Right renal cortex interstitium (tissue), 3 donors: Measurements from ENCODE around the gene SON. TPM values are rescaled to one million over a fixed set of nuclear protein-coding genes. Genes with fewer than 3 reads are reported as not detected.
"Not testable (repeated sequence)": the region's sequence is repeated elsewhere in the genome, so short reads cannot be mapped to it uniquely, and the experiment has no call there.

Experiments used
- DNase-seq, 3 donors: peaks; one replicate each; pipeline ENCODE4 v3.0.0-alpha.2; 2013; ENCODE audit warnings: low read depth in 3 of 3, low spot score in 2 of 3
- polyA plus RNA-seq, 3 donors: library from polyadenylated mRNA; unstranded; fragments of 120-200 nt; gene quantifications; one replicate each; pipeline ENCODE4 v1.2.1, GENCODE V29; 2013; ENCODE audit not compliant: insufficient read length in 3 of 3

The SON gene
- polyA plus RNA-seq = 100 to 1,000 TPM; 306 to 347 (median 321) TPM

DNA sequence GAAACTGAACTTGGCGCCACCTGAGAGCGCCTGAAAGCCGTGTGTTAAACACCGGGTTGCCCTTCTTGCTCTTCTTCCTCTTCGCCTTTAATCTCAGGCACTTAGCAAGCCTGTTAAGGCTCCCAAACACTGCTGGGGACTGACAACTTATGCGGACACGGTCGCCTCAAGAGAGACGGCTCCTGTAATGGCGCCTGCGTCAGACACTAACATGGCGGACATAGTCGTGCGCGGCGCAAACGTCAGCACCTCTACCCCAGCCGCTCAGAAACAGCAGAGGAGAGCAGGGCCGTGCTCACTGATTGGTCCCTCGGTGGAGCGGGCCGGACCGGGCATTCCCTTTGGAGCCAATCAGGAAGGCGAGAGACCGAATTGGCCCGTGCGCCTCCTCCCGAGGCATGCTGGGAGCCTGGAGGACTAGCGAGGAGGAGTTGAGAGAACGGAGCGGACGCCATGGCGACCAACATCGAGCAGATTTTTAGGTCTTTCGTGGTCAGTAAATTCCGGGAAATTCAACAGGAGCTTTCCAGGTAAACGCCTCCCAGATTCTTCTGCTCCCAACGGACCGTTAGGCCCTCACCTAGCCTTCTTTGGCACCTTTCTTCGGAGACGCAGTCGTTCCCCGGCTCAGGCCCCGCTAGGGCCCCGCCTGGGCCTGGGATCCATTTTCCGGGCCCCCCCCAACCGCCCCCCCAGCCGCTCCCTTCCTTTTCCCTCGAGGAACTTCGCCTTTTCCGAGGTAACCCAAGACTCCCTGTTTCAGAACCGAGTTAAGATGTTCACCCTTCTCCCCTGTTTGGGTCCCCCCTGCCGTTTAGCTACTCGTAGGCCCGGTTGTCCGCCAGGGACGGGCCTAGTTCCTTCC, at the start of gene SON:
Gene SON (plus strand): TSS at position 399 of the 865 bp plus-strand sequence. CDS start 55 bp downstream, at position 454.
- peak; percentile 93 to 96 (median 95) for DNase-seq

DNA sequence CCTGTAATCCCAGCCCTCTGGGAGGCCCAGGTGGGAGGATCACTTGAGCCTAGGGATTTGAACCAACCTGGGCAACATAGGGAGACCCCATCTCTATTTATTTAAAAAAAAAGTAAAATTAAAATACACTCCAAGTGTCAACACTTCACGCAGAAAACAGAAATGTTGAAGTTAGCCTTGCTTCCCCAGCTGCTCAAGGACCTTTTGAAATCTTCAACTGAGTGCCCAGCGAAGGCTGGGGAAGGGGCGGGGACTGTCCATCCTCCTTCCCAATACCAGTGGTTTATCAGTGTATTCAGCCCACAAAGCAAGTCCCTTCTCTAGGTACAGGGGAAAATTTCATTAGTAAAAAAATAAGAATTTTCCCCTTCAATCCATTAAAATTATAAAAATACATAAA, 49.1 kb upstream of the SON start:
- DNase-seq = no peak

GRCh38 chr21:33495743-33496142, 47.1 kb upstream of the SON start:
- DNase-seq = no peak

DNA sequence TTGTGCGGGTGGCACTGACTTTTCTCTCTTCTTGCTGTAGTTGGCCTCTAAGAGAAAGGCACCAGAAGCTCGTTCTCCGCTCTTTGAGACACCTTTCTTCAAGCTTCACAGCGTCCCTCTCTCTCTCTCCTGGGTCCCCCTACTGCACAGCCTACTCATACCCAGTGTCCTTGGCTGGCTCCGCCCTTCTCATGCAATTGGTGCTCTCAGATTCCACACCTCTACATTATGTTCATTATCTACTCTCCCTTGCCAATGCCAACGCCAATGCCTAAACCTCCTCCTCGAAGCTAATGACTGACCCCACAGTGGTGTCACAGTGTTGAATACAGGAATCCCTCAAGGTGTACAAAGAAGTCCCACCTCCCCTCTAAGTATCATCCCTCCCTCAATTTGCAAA, 46.5 kb upstream of the SON start:
- no peak for DNase-seq

DNA sequence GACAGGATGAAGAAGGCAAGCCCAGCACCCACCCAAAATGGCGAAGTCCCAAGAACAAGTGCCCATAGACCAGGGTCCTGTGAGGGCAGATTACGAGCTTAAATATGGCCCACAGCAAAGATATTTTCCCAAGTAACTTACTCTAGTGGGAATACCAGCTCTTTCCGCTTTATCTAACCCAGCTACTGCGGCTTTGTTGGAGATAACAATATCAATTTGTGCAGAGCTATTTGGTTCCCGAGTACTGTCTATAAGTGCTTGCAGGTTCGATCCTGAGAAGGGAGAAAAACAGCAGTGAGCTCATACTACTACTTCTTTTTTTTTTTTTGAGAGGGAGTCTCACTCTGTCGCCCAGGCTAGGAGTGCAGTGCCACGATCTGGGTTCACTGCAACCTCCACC, 37.0 kb upstream of the SON start:
- no peak for DNase-seq

DNA sequence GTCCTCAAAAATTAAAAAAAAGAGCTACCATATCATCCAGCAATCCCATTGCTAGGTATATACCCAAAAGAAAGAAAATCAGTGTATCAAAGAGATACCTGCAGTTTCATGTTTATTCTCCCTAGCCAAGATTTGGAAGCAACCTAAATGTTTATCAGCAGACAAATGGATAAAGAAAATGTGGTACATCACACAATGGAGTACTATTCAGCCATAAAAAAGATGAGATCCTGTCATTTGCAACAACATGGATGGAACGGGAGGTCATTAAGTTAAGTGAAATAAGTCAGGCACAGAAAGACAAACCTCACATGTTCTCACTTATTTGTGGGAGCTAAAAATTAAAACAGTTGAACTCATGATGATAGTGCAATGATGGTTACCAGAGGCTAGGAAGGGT, 35.8 kb upstream of the SON start:
- not testable (repeated sequence) for DNase-seq

GRCh38 chr21:33510826-33511225, 32.0 kb upstream of the SON start:
- no peak for DNase-seq

- no peak for DNase-seq
These were observed 31.2 kb upstream of the SON start for GRCh38 chr21:33511639-33512038.

DNA sequence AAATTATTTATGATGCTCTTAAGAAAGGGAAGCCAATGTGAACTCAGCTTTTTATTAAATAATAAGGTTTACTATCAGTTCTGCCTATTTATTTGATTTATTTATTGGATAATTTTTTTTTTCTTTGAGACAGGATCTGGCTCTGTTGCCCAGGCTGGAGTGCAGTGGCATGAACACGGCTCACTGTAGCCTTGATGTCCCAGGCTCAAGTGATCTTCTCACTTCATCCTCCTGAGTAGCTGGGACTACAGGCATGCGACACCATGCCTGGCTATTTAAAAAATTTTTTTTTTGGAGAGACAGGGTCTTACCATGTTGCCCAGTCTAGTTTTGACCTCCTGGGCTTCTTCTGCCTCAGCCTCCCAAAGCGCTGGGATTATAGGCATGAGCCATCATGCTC, 30.4 kb upstream of the SON start:
- DNase-seq = no peak

- DNase-seq = no peak
These were observed 28.6 kb upstream of the SON start for GRCh38 chr21:33514229-33514628.

- no peak for DNase-seq
These were observed 23.9 kb upstream of the SON start for GRCh38 chr21:33518899-33519298.

GRCh38 chr21:33522297-33522952, 20.4 kb upstream of the SON start:
- DNase-seq = no peak

GRCh38 chr21:33522953-33523349, 19.9 kb upstream of the SON start:
- no peak for DNase-seq

GRCh38 chr21:33531007-33531406, 11.8 kb upstream of the SON start:
- DNase-seq = no peak

- no peak for DNase-seq
These were observed 5.6 kb upstream of the SON start for GRCh38 chr21:33537212-33537611.

GRCh38 chr21:33539616-33540015, 3.2 kb upstream of the SON start:
- no peak for DNase-seq

GRCh38 chr21:33540711-33541104, 2.1 kb upstream of the SON start:
- DNase-seq = no peak

DNA sequence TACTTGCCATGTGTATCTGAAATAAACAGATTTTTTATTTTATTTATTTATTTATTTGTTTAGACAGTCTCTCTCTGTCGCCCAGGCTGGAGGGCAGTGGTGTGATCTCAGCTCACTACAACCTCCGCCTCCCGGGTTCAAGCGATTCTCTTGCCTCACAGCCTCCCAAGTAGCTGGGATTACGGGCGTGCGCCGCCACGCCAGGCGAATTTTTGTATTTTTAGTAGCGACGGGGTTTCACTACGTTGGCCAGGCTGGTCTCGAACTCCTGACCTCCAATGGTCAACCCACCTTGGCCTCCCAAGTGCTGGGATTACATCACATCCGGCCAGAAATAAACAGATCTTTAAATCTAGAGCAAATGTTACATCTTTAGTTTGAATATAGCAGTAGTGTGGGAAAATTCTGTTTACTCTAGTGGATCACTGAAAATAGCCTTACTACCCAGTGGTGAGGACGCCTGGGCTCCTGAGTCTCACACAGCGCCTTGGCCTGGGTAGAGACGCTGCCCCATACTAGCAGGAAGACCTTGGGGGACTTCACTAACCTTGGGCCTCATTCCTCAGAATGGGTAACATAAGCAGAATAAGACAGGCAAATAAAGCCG, 1.6 kb upstream of the SON start:
- no peak for DNase-seq

DNA sequence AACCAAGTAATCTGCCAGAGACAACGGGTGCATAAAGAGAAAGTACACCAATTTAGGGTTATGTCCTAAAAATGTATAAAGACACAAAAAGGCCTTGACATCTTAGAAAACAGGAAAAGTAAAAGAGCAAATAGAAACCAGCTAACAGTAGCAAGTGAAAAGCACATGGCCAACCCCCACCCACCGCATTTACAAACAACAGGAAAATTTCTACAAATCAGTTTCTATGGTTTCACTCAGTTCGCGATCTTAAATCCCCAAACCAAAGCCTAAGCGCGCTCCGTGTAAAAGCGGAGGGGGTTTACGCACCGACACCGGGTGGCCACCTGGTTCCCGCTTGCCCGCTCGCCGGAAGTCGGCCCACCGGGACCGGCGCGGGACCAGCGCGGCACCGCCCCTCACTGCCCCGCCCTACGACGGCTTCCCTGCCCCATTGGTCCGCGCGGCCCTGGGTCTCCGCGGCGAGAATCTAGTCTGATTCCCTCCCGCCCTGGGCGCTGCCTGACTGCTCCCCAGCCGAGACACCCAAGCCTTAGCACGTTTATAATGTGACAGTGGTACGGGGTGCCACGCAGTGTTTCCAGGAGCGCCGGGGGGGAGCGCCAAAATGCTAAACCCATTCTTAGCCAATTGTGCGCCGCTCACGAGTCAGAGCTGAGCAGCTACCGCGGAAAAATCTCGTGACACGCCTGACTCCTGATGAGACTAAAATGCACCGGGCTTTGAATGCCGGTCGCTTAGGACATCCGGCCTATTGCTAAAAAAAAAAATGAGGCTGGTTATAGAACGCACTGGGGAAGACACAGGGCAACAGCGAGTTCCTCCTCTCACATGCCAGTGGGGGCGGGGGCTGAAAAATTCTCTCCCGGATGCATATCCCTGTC, 840 bp upstream of the SON start, which contains the start of gene GART:
Gene GART (minus strand): TSS at position 362 of the 884 bp plus-strand sequence. CDS start 2,802 bp downstream, outside the sequence.
- peak; percentile 40 to 63 (median 56) for DNase-seq

- DNase-seq = no peak
These were observed 779 bp downstream of the SON start for GRCh38 chr21:33543505-33544129.
